ENCODE measurements around the gene GALNT17. TPM values are rescaled to one million over a fixed set of nuclear protein-coding genes. Genes with fewer than 3 reads are reported as not detected.
"Not testable (repeated sequence)": the region's sequence is repeated elsewhere in the genome, so short reads cannot be mapped to it uniquely, and the experiment has no call there.

Gene GALNT17
- total and polyA plus RNA-seq, 4 donors, result 2.8 to 10.8 (median 7.4) TPM

DNA sequence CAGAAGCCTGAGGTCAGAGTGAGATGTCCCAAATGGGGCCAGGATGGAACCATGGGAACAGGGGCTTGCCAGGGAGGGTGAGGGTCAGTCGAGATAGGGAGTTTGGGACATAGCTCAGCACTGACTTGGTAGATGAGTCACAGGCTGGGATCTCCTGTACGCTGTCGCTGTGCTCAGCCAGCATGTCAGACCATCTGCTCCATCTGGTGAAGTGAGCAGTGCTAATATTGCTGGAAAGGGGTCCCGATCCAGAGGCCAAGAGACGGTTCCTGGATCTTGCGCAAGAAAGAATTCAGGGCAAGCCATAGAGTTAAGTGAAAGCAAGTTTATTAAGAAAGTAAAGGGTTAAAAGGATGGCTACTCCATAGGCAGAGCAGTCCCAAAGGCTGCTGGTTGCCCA lies 505.6 kb downstream of the GALNT17 start:
- Histone ChIP-seq H3K9me3 (ENCODE audit: control insufficient read depth in 4 of 4, insufficient read depth in 3 of 4, low read length in 3 of 4) (no peaks in the 10 kb centered on the region), H3K4me1 (ENCODE audit: control insufficient read depth in 5 of 5, insufficient read depth in 5 of 5, low read length in 5 of 5) (peaks cover 0 to 6% (median 2%) of the 10 kb centered on the region in 5 donors), H3K27ac (ENCODE audit: low read depth in 1 of 2, low read length in 1 of 2) (no peak overlapping the region), H3K36me3 (ENCODE audit: control insufficient read depth in 4 of 4, insufficient read depth in 4 of 4, low read length in 4 of 4) (no peaks in the 10 kb centered on the region), H3K9ac (ENCODE audit: insufficient read depth in 1 of 2, low read length in 2 of 2) (no peak overlapping the region), H3K4me3 (no peak overlapping the region), H3K27me3 (ENCODE audit: control insufficient read depth in 3 of 3, insufficient read depth in 3 of 3, low read length in 2 of 3) (no peaks in the 10 kb centered on the region)
- 79 to 96% methylated on average over 6 of the region's 6 CpGs for WGBS, 2 donors
- ATAC-seq (ENCODE audit: insufficient read depth, low FRiP score), result no peak
- TF ChIP-seq, protein P1, sequence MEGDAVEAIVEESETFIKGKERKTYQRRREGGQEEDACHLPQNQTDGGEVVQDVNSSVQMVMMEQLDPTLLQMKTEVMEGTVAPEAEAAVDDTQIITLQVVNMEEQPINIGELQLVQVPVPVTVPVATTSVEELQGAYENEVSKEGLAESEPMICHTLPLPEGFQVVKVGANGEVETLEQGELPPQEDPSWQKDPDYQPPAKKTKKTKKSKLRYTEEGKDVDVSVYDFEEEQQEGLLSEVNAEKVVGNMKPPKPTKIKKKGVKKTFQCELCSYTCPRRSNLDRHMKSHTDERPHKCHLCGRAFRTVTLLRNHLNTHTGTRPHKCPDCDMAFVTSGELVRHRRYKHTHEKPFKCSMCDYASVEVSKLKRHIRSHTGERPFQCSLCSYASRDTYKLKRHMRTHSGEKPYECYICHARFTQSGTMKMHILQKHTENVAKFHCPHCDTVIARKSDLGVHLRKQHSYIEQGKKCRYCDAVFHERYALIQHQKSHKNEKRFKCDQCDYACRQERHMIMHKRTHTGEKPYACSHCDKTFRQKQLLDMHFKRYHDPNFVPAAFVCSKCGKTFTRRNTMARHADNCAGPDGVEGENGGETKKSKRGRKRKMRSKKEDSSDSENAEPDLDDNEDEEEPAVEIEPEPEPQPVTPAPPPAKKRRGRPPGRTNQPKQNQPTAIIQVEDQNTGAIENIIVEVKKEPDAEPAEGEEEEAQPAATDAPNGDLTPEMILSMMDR (IDR thresholded peaks at IDR 0.05; ENCODE audit: control extremely low read depth, extremely low read depth), result no peak
- no peak for DNase-seq

GRCh38 chr7:71638108-71638507 lies 506.2 kb downstream of the GALNT17 start:
- no peak overlapping the region for H3K9ac ChIP-seq (ENCODE audit: insufficient read depth in 1 of 2, low read length in 2 of 2)
- H3K27ac ChIP-seq (ENCODE audit: low read depth in 1 of 2, low read length in 1 of 2), result no peak overlapping the region
- no peak overlapping the region for H3K4me3 ChIP-seq
- no peaks in the 10 kb centered on the region for H3K9me3 ChIP-seq (ENCODE audit: control insufficient read depth in 4 of 4, insufficient read depth in 3 of 4, low read length in 3 of 4)
- ATAC-seq (ENCODE audit: insufficient read depth, low FRiP score) (no peak), DNase-seq (no peak)
- H3K27me3 ChIP-seq (ENCODE audit: control insufficient read depth in 3 of 3, insufficient read depth in 3 of 3, low read length in 2 of 3), result no peaks in the 10 kb centered on the region
- 91 to 92% methylated on average over 1 of the region's 1 CpG for WGBS, 2 donors
- TF ChIP-seq, protein P1 (IDR thresholded peaks at IDR 0.05; ENCODE audit: control extremely low read depth, extremely low read depth), result no peak
- peaks cover 0 to 4% (median 1%) of the 10 kb centered on the region in 5 donors for H3K4me1 ChIP-seq (ENCODE audit: control insufficient read depth in 5 of 5, insufficient read depth in 5 of 5, low read length in 5 of 5)
- H3K36me3 ChIP-seq (ENCODE audit: control insufficient read depth in 4 of 4, insufficient read depth in 4 of 4, low read length in 4 of 4), result no peaks in the 10 kb centered on the region

GRCh38 chr7:71639382-71640085 lies 507.6 kb downstream of the GALNT17 start:
- Histone ChIP-seq H3K4me1 (ENCODE audit: control insufficient read depth in 5 of 5, insufficient read depth in 5 of 5, low read length in 5 of 5) (peaks cover 0 to 2% (median 0%) of the 10 kb centered on the region in 5 donors), H3K9me3 (ENCODE audit: control insufficient read depth in 4 of 4, insufficient read depth in 3 of 4, low read length in 3 of 4) (no peaks in the 10 kb centered on the region), H3K36me3 (ENCODE audit: control insufficient read depth in 4 of 4, insufficient read depth in 4 of 4, low read length in 4 of 4) (no peaks in the 10 kb centered on the region), H3K9ac (ENCODE audit: insufficient read depth in 1 of 2, low read length in 2 of 2) (no peak overlapping the region), H3K27ac (ENCODE audit: low read depth in 1 of 2, low read length in 1 of 2) (no peak overlapping the region), H3K4me3 (no peak overlapping the region), H3K27me3 (ENCODE audit: control insufficient read depth in 3 of 3, insufficient read depth in 3 of 3, low read length in 2 of 3) (no peaks in the 10 kb centered on the region)
- DNase-seq, result no peak
- WGBS, 2 donors, result 79 to 93% methylated on average over 12 of the region's 12 CpGs
- TF ChIP-seq, protein P1 (IDR thresholded peaks at IDR 0.05; ENCODE audit: control extremely low read depth, extremely low read depth), result no peak
- ATAC-seq (ENCODE audit: insufficient read depth, low FRiP score), result no peak

DNA sequence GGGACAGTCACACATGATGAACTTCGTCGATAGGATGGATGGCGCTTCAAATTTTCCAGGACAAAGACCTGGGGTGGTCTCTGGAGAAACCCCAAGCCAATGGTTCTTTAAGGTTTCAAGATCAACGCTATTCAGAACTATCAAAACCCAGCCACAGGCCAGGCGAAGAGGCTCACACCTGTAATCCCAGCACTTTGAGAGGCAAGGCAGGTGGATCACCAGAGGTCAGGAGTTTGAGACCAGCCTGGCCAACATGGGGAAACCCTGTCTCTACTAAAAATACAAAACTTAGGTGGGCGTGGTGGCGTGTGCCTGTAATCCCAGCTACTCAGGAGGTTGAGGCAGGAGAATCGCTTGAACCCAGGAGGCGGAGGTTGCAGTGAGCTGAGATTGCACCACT lies 511.1 kb downstream of the GALNT17 start:
- 85 to 89% methylated on average over 9 of the region's 9 CpGs for WGBS, 2 donors

More for the DNA sequence above, 511.1 kb downstream of the GALNT17 start:
- ATAC-seq (ENCODE audit: insufficient read depth, low FRiP score); H3K9ac ChIP-seq (ENCODE audit: insufficient read depth in 1 of 2, low read length in 2 of 2); H3K4me3 ChIP-seq; H3K27me3 ChIP-seq (ENCODE audit: control insufficient read depth in 3 of 3, insufficient read depth in 3 of 3, low read length in 2 of 3); H3K4me1 ChIP-seq (ENCODE audit: control insufficient read depth in 5 of 5, insufficient read depth in 5 of 5, low read length in 5 of 5); H3K27ac ChIP-seq (ENCODE audit: low read depth in 1 of 2, low read length in 1 of 2); DNase-seq; H3K36me3 ChIP-seq (ENCODE audit: control insufficient read depth in 4 of 4, insufficient read depth in 4 of 4, low read length in 4 of 4); H3K9me3 ChIP-seq (ENCODE audit: control insufficient read depth in 4 of 4, insufficient read depth in 3 of 4, low read length in 3 of 4): not testable (repeated sequence)

Measured in lung (tissue), 12 donors.